Urinary bladder (tissue), 4 donors: ENCODE results near the gene SSH2. TPM values are rescaled to one million over a fixed set of nuclear protein-coding genes. Genes with fewer than 3 reads are reported as not detected.

Experiments
- DNase-seq: peaks from one replicate; pipeline ENCODE4 v3.0.0-alpha.2; 2015; ENCODE audit errors: extremely low spot score
- H3K27ac ChIP-seq: one replicate; pipeline ENCODE4 v1.5.1; 2013; ENCODE audit warnings: low read depth, mild to moderate bottlenecking, moderate library complexity
- H3K36me3 ChIP-seq: one replicate; pipeline ENCODE4 v1.6.1; 2013; ENCODE audit warnings: mild to moderate bottlenecking, moderate library complexity; ENCODE audit not compliant: insufficient read depth
- H3K4me1 ChIP-seq: one replicate; pipeline ENCODE4 v1.6.1; 2013; ENCODE audit warnings: mild to moderate bottlenecking, moderate library complexity; ENCODE audit not compliant: insufficient read depth
- H3K4me3 ChIP-seq: one replicate; pipeline ENCODE4 v1.5.1; 2013; ENCODE audit warnings: low read depth, low read length
- WGBS: extraction: QIAGEN DNeasy Blood & Tissue Kit; methylation state at CpG from one replicate; pipeline ENCODE4 v1.1.7; 2013; 5-methylcytosine and 5-hydroxymethylcytosine counted together
- polyA plus RNA-seq: library from polyadenylated mRNA; stranded (reverse); fragments of 200-250 nt; gene quantifications from one replicate; pipeline ENCODE4 v1.2.3, GENCODE V29; 2013
- total RNA-seq: library from RNA; depleted of rRNA; stranded (reverse); fragments of >200 nt; gene quantifications from one replicate; pipeline ENCODE4 v1.2.3, GENCODE V29; 2014
- donor health status: healthy with polysubstance abuse.
- donor health status: healthy.

SSH2 gene
- total and polyA plus RNA-seq, 2 donors, result 11.9 to 18.0 TPM

DNA sequence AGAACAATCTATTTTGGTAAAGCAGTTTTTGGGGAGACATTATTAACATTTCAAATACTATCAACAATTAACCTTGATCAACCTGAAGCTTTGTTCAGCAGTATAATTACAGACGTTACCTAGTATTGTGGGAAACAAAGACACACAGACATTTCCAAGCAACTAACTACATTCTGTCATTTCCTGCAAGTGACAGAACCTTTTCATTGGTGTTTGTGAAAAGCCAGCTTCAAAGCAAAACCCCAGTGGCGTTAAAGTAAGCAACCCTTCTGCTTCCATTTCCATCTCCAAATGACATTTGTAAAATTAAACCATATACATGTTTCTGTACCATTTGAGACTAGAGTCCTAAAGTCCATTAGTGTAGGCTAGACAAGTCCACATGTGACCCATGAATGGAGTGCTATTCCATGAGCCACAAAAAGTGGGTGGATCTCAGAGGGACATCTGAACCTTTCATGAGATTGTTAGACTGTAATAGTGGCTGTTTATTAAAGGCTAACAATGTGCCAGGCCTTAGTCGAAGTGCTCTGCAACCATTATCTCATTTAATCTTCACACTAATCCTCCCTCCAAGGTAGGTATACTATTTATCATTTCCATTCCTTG, 101.2 kb downstream of the SSH2 start:
- H3K4me3 ChIP-seq, result no peak overlapping the region
- no peak for DNase-seq
- no peak overlapping the region for H3K27ac ChIP-seq
- H3K36me3 ChIP-seq, result no peaks in the 10 kb centered on the region
- 76% methylated on average over 3 of the region's 3 CpGs for WGBS
- no peaks in the 10 kb centered on the region for H3K4me1 ChIP-seq

- H3K27ac ChIP-seq, result no peak overlapping the region
- no peaks in the 10 kb centered on the region for H3K36me3 ChIP-seq
- DNase-seq, result no peak
- H3K4me1 ChIP-seq, result no peaks in the 10 kb centered on the region
- H3K4me3 ChIP-seq, result no peak overlapping the region
Measured at GRCh38 chr17:29827179-29827578, 102.8 kb downstream of the SSH2 start.

DNA sequence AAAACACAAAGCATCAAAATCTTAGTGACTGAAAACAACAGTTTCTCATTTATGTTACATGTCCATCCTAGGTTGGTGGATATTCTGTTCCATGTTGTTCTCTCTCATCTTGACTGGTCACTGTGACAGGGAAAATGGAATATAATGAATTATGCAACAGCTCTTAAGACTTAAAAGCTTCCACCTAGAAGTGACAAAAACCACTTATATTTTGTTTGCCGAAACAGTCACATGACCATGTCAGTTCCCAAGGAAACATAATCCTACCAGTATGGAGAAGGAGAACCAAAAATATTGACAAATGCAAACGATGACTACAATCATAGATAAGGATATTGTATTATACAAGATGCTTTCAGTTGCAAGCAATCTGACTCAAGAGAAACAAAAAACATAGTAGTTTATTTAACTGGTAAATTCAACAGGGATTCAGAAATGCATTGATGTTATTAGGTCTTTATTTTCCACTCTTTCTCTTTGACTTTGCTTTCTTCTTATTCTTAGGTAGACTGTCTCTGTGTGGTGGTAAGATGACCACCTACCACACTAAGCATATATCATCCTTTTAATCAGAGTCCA, 103.8 kb downstream of the SSH2 start:
- WGBS, result 86% methylated on average over 2 of the region's 2 CpGs
- Histone ChIP-seq H3K4me1 (no peaks in the 10 kb centered on the region), H3K36me3 (no peaks in the 10 kb centered on the region), H3K4me3 (no peak overlapping the region), H3K27ac (no peak overlapping the region)
- DNase-seq, result no peak

DNA sequence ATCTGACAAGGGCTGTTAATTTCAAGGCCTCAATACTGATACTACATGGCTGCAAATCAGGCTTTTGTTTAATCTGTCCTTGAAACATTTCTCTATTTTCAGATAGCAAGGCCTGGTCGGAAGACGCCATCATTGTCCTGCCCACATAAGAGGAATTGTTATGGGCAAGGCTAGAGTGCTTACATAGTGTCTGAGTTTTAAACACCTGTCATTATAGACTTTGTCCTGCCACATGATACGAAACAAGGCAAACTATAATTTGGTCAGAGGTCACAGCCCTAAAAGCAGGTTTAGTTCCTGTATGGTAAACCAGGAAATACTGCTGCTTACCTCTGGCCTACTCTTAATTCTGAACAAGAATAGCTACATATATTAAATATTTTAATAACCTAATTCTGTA, 104.4 kb downstream of the SSH2 start:
- H3K4me3 ChIP-seq, result no peak overlapping the region
- no peaks in the 10 kb centered on the region for H3K4me1 ChIP-seq
- H3K36me3 ChIP-seq, result no peaks in the 10 kb centered on the region
- no peak overlapping the region for H3K27ac ChIP-seq
- WGBS, result 87% methylated on average over 3 of the region's 3 CpGs
- no peak for DNase-seq

DNA sequence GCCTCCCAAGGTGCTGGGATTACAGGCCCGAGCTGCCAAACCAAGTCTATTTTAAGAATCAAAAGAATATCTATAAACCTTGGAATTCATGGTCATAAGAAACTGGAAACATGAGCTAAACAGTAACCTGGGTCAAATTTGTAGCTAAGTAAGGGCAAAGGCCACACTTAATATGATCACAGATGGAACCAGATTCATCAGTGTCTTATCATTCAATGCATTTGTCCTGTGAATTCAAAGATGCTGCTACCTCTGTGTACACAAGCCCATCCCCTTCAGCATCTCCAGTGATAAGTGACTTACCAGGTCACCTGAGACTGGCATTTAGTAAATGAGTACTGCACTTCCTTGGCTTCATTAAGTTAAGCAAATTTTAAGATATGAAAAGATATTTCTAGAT, 108.1 kb downstream of the SSH2 start:
- H3K36me3 ChIP-seq, result no peaks in the 10 kb centered on the region
- no peak for DNase-seq
- H3K4me1 ChIP-seq, result no peaks in the 10 kb centered on the region
- no peak overlapping the region for H3K27ac ChIP-seq
- 64% methylated on average over 1 of the region's 1 CpG for WGBS
- no peak overlapping the region for H3K4me3 ChIP-seq

- no peak overlapping the region for H3K27ac ChIP-seq
- DNase-seq, result no peak
- WGBS, result 64% methylated on average over 1 of the region's 1 CpG
Measured at GRCh38 chr17:29820425-29820824, 109.6 kb downstream of the SSH2 start.

GRCh38 chr17:29807520-29808361, 122.3 kb downstream of the SSH2 start:
- Histone ChIP-seq H3K36me3 (no peaks in the 10 kb centered on the region), H3K4me3 (no peak overlapping the region), H3K4me1 (no peaks in the 10 kb centered on the region), H3K27ac (no peak overlapping the region)
- WGBS, result 66% methylated on average over 14 of the region's 14 CpGs
- peak; percentile 36 for DNase-seq

More at GRCh38 chr17:29820425-29820824, 109.6 kb downstream of the SSH2 start:
- Histone ChIP-seq H3K4me3 (no peak overlapping the region), H3K4me1 (no peaks in the 10 kb centered on the region), H3K36me3 (no peaks in the 10 kb centered on the region)

GRCh38 chr17:29802246-29802645, 127.8 kb downstream of the SSH2 start:
- H3K4me3 ChIP-seq, result no peak overlapping the region
- H3K4me1 ChIP-seq, result no peaks in the 10 kb centered on the region
- DNase-seq, result no peak
- no peak overlapping the region for H3K27ac ChIP-seq
- H3K36me3 ChIP-seq, result no peaks in the 10 kb centered on the region
- WGBS, result 96% methylated on average over 3 of the region's 3 CpGs

GRCh38 chr17:29800457-29800856, 129.6 kb downstream of the SSH2 start:
- no peaks in the 10 kb centered on the region for H3K36me3 ChIP-seq
- no peak overlapping the region for H3K27ac ChIP-seq
- H3K4me3 ChIP-seq, result no peak overlapping the region
- no peak for DNase-seq
- no peaks in the 10 kb centered on the region for H3K4me1 ChIP-seq
- 95% methylated on average over 1 of the region's 1 CpG for WGBS

GRCh38 chr17:29796652-29797051, 133.4 kb downstream of the SSH2 start:
- WGBS, result 97% methylated on average over 2 of the region's 2 CpGs
- Histone ChIP-seq H3K4me3 (no peak overlapping the region), H3K27ac (no peak overlapping the region), H3K4me1 (no peaks in the 10 kb centered on the region), H3K36me3 (no peaks in the 10 kb centered on the region)
- no peak for DNase-seq

- H3K36me3 ChIP-seq, result no peaks in the 10 kb centered on the region
- H3K4me1 ChIP-seq, result no peaks in the 10 kb centered on the region
- H3K4me3 ChIP-seq, result no peak overlapping the region
- no peak overlapping the region for H3K27ac ChIP-seq
- WGBS, result 81% methylated on average over 5 of the region's 5 CpGs
- DNase-seq, result no peak
Measured at GRCh38 chr17:29793501-29793900, 136.5 kb downstream of the SSH2 start.

DNA sequence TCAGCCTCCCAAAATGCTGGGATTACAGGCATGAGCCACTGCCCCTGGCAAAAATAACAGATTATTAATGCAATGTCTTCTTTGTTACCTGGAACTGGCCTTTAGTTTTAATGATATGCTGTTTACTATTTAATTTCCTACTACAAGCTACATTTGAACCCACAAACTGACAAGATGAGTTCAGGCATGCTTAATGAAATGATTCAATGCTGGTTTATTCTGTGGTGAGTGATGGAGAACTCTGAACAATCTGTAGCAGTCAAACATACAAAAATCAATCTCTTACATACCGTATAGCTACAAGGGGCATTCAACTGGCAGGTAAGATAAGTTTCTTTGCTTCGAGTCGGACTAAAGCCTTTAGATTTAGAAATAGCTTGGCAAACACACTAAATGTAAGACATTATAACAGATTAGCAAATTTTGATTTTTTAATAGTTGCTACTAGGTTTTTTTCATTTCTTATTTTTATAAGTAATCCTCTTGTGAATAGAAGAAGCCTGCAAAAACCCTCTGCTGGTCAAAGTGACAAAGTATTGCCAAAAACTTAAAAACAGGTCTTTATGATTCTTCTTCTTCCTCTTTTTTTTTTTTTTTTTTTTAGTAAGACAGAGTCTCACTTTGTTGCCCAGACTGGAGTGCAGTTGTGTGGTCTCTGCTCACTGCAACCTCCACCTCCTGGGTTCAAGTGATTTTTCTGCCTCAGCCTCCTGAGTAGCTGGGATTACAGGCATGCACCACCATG, 138.5 kb downstream of the SSH2 start:
- Histone ChIP-seq H3K4me3 (no peak overlapping the region), H3K4me1 (no peaks in the 10 kb centered on the region), H3K27ac (no peak overlapping the region), H3K36me3 (no peaks in the 10 kb centered on the region)
- no peak for DNase-seq
- WGBS, result 96% methylated on average over 3 of the region's 3 CpGs

DNA sequence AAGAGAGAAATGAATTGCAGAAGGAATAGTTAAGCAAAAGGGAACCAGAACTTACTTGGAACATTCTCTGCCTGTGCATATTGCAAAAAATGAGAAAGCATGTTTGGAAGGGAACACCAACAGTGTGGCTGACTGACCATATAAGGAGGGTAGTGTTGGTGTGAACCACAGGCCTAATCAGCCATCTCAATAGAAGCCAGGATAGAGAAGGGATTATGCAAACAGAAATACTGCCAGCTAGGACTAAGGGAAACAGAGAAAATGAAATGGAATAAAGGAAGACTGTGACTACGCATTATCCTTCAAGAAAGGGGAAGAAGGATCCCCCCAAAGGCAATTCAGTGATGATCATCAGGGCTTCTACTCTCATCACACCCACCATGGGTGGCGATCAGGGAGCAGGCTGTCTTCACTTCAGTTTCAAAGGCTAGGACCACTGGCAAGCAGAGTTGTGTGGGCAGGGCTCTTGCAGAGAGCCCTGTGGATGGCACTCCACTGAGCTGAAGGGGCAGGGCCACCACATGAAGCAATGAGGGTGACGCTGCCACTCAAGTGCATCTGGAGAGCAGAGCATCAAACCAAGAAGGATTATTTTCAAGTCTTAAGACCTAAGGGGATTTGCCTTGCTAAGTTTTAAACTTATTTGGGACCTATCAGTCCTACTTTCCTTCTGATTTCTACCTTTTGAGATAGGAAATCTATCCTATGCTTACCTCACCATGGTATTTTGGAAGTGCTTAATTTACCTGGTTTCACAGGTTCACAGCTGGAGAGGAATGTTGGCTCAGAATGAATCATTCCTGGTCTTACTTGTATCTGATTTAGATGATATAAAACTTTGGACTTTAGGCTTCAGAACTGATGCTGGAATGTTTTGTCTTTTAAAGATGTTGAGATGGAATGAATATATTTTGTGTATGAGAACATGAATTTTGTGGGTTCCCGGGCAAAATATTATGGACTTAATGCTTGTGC, 140.5 kb downstream of the SSH2 start:
- no peak overlapping the region for H3K4me3 ChIP-seq
- no peak overlapping the region for H3K27ac ChIP-seq
- no peak for DNase-seq
- H3K4me1 ChIP-seq, result no peaks in the 10 kb centered on the region
- no peaks in the 10 kb centered on the region for H3K36me3 ChIP-seq
- 96% methylated on average over 4 of the region's 4 CpGs for WGBS
